ENCODE results near the gene CD55.

GRCh38 chr1:207336559-207337467 is 15.3 kb downstream of the CD55 start:
- TF ChIP-seq CTCF (IDR thresholded peaks at IDR 0.05) (no peak), POLR2A (IDR thresholded peaks at IDR 0.05) (no peak)
